Small intestine (tissue), 7 donors: ENCODE data around the gene PUSL1. TPM values are rescaled to one million over a fixed set of nuclear protein-coding genes. Genes with fewer than 3 reads are reported as not detected.
"Not testable (repeated sequence)": the region's sequence is repeated elsewhere in the genome, so short reads cannot be mapped to it uniquely, and the experiment has no call there.

Experiments used
- DNase-seq, 2 donors: peaks; one replicate each; pipeline versions ENCODE4 v3.0.0 to v3.0.0-alpha.2; 2013
- FAIRE-seq: peaks from 2 replicates; lab custom pipeline; 2012; peaks lifted over from hg19 to GRCh38; lab: Jason Lieb, UNC
- H3K27ac ChIP-seq, 3 donors: one replicate each; pipeline ENCODE4 v1.5.1; 2013; ENCODE audit warnings: low read length in 2 of 3, mild to moderate bottlenecking in 2 of 3, control low read depth in 1 of 3, inconsistent platforms in 1 of 3, low read depth in 1 of 3, moderate library complexity in 1 of 3
- H3K27me3 ChIP-seq, 3 donors: one replicate each; pipeline ENCODE4 v1.6.1; 2013; ENCODE audit warnings: low read length in 3 of 3, inconsistent platforms in 1 of 3; ENCODE audit not compliant: control insufficient read depth in 3 of 3, insufficient read depth in 3 of 3
- H3K36me3 ChIP-seq, 3 donors: one replicate each; pipeline ENCODE4 v1.6.1; 2013; ENCODE audit warnings: low read length in 3 of 3, inconsistent platforms in 1 of 3, low read depth in 1 of 3, mild to moderate bottlenecking in 1 of 3, moderate library complexity in 1 of 3; ENCODE audit not compliant: control insufficient read depth in 3 of 3, insufficient read depth in 2 of 3
- H3K4me1 ChIP-seq, 3 donors: one replicate each; pipeline ENCODE4 v1.6.1; 2013; ENCODE audit warnings: low read length in 2 of 3, inconsistent platforms in 1 of 3, low read depth in 1 of 3, mild to moderate bottlenecking in 1 of 3, moderate library complexity in 1 of 3; ENCODE audit not compliant: control insufficient read depth in 3 of 3, insufficient read depth in 2 of 3
- H3K4me3 ChIP-seq, 3 donors: one replicate each; pipeline ENCODE4 v1.5.1; 2013; ENCODE audit warnings: low read length in 3 of 3, control low read depth in 1 of 3, inconsistent platforms in 1 of 3, low read depth in 1 of 3, mild to moderate bottlenecking in 1 of 3, moderate library complexity in 1 of 3
- H3K9me3 ChIP-seq, 2 donors: one replicate each; pipeline ENCODE4 v1.6.1; 2013; ENCODE audit warnings: low read depth in 1 of 2, low read length in 1 of 2; ENCODE audit not compliant: control insufficient read depth in 2 of 2, insufficient read depth in 1 of 2
- WGBS, 3 donors: extraction: QIAGEN DNeasy Blood & Tissue Kit; methylation state at CpG; one replicate each; pipeline ENCODE4 v1.1.7; 2013; 5-methylcytosine and 5-hydroxymethylcytosine counted together
- polyA plus RNA-seq, 4 donors: library from polyadenylated mRNA; stranded (reverse) in 3 of 4; unstranded in 1 of 4; fragments of 200-250 nt in 3 of 4; fragments of 120-200 nt in 1 of 4; gene quantifications; one replicate each; pipeline versions ENCODE4 v1.2.1 to v1.2.3, GENCODE V29; 2013
- donor health status: healthy with polysubstance abuse.
- donor health status: control.
- donor health status: control.
- donor health status: Bipolar disorder and iron deficiency.
- donor health status: healthy.

The PUSL1 gene
- polyA plus RNA-seq, 4 donors = 15.0 to 22.7 (median 18.4) TPM

- DNase-seq (no peak), FAIRE-seq (no peak)
- H3K9me3 ChIP-seq = no peaks in the 10 kb centered on the region
- 89 to 93% (median 91%) methylated on average over 33 to 37 of the region's 37 CpGs for WGBS, 3 donors
- H3K36me3 ChIP-seq = peaks cover 16 to 88% (median 21%) of the 10 kb centered on the region in 3 donors
- peaks cover 0 to 10% (median 0%) of the 10 kb centered on the region in 3 donors for H3K4me1 ChIP-seq
- H3K27me3 ChIP-seq = no peaks in the 10 kb centered on the region
- H3K27ac ChIP-seq = no peak overlapping the region
- H3K4me3 ChIP-seq = no peak overlapping the region
Observed at GRCh38 chr1:1313500-1314236, 5.3 kb downstream of the PUSL1 start.

DNA sequence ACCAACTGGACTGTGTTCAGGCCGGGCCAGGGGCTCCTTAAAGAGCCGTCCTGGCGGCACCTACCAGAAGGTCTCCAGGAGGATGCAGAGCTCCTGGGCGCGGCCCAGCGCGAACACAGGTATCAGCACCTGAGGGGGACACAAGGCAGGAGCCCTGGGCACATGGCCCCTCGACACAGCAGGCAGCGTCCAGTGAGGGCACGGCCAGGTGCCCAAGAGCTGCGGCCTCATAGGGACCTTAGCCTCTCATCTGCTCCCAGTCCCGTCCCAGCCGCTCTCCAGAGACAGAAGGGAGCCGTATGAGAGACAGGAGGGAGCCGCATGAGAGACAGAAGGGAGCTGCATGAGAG is 5.8 kb downstream of the PUSL1 start:
- DNase-seq = no peak
- H3K4me3 ChIP-seq = no peak overlapping the region
- no peak overlapping the region for H3K27ac ChIP-seq
- H3K9me3 ChIP-seq = no peaks in the 10 kb centered on the region
- peaks cover 0 to 10% (median 0%) of the 10 kb centered on the region in 3 donors for H3K4me1 ChIP-seq
- peaks cover 19 to 93% (median 21%) of the 10 kb centered on the region in 3 donors for H3K36me3 ChIP-seq
- WGBS, 3 donors = 94% methylated on average over 15 of the region's 15 CpGs
- no peak for FAIRE-seq
- H3K27me3 ChIP-seq = no peaks in the 10 kb centered on the region

GRCh38 chr1:1314678-1315335 is 6.4 kb downstream of the PUSL1 start:
- peaks cover 19 to 93% (median 25%) of the 10 kb centered on the region in 3 donors for H3K36me3 ChIP-seq
- FAIRE-seq = no peak
- H3K27ac ChIP-seq = no peak overlapping the region
- peaks cover 0 to 5% (median 0%) of the 10 kb centered on the region in 3 donors for H3K4me1 ChIP-seq
- no peaks in the 10 kb centered on the region for H3K9me3 ChIP-seq
- H3K27me3 ChIP-seq = no peaks in the 10 kb centered on the region
- DNase-seq = no peak
- 87 to 92% (median 91%) methylated on average over 23 of the region's 23 CpGs for WGBS, 3 donors
- H3K4me3 ChIP-seq = no peak overlapping the region

GRCh38 chr1:1315435-1315954 is 7.1 kb downstream of the PUSL1 start:
- DNase-seq (no peak), FAIRE-seq (no peak)
- 74 to 87% (median 86%) methylated on average over 13 to 25 of the region's 26 CpGs for WGBS, 3 donors
- Histone ChIP-seq H3K36me3 (peaks cover 19 to 93% (median 25%) of the 10 kb centered on the region in 3 donors), H3K4me3 (no peak overlapping the region), H3K9me3 (no peaks in the 10 kb centered on the region), H3K27me3 (no peaks in the 10 kb centered on the region), H3K4me1 (no peaks in the 10 kb centered on the region), H3K27ac (no peak overlapping the region)

- not testable (repeated sequence) for H3K4me1 ChIP-seq, DNase-seq, FAIRE-seq, H3K4me3 ChIP-seq, H3K27me3 ChIP-seq, H3K27ac ChIP-seq, H3K9me3 ChIP-seq
- H3K36me3 ChIP-seq = peaks cover 19 to 93% (median 25%) of the 10 kb centered on the region in 3 donors
- 84 to 90% (median 87%) methylated on average over 8 of the region's 8 CpGs for WGBS, 3 donors
Observed at GRCh38 chr1:1316199-1316598, 7.8 kb downstream of the PUSL1 start.

DNA sequence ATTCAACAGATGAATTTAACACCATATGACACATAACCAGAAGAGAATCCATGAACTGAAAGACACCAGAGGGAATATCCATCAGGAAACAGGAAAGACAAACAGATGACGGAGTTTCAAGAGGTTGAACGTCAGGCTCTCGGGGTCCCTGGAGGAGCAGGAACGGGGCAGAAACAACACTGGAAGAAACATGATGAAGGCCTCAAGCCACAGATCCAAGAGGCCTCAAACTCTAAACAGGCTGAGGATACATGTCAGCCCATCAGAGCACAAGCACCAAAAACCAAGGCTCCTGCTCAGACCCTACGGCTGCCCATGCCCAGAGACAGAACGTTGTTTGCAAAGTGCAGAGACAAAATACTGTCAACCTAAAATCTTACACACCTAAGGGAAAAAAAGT is 9.0 kb downstream of the PUSL1 start:
- WGBS, 3 donors = 86 to 94% (median 89%) methylated on average over 6 of the region's 6 CpGs
- H3K27ac ChIP-seq = no peak overlapping the region

DNA sequence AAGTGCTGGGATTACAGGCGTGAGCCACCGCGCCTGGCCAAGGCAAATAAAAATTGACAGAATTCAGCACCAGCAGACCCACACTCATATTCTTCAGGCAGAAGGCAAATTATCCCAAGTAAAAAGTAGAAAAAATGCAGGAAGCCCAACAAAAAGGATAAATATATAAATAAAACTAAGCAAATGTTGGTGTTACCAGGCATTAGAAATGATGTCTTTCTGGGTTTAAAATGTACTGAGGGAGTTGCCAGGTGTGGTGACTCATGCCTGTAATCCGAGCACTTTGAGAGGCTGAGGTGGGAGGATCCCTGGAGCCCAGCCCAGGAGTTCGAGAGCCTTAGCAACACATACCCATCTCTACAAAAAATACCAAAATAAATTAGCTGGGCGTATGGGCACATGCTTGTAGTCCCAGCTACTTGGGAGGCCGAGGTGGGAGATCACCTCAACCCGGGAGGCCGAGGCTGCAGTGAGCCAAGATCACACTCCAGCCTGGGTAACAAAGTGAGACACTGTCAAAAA is 9.8 kb downstream of the PUSL1 start:
- no peaks in the 10 kb centered on the region for H3K27me3 ChIP-seq
- H3K9me3 ChIP-seq = no peaks in the 10 kb centered on the region
- peaks cover 0 to 5% (median 1%) of the 10 kb centered on the region in 3 donors for H3K4me1 ChIP-seq
- peaks cover 10 to 89% (median 18%) of the 10 kb centered on the region in 3 donors for H3K36me3 ChIP-seq
- no peak overlapping the region for H3K4me3 ChIP-seq
- peak in 1 of 2 donors; percentile 65 for DNase-seq
- no peak overlapping the region for H3K27ac ChIP-seq
- FAIRE-seq = no peak
- WGBS, 3 donors = 56 to 70% (median 69%) methylated on average over 9 of the region's 9 CpGs

More for the DNA sequence above, 9.0 kb downstream of the PUSL1 start:
- no peak overlapping the region for H3K4me3 ChIP-seq
- DNase-seq = no peak
- H3K9me3 ChIP-seq = no peaks in the 10 kb centered on the region
- FAIRE-seq = no peak
- H3K36me3 ChIP-seq = peaks cover 14 to 91% (median 25%) of the 10 kb centered on the region in 3 donors
- no peaks in the 10 kb centered on the region for H3K27me3 ChIP-seq
- H3K4me1 ChIP-seq = no peaks in the 10 kb centered on the region
